ENCODE results near the gene FBXO10.

- TF ChIP-seq CTCF (IDR thresholded peaks at IDR 0.05) (no peak), POLR2A (IDR thresholded peaks at IDR 0.05) (no peak)
Observed at GRCh38 chr9:37531699-37532098, 44.5 kb downstream of the FBXO10 start.
